GM12878 (cell line): ENCODE data around the gene GRIK5. TPM values are rescaled to one million over a fixed set of nuclear protein-coding genes. Genes with fewer than 3 reads are reported as not detected.
"Not testable (repeated sequence)": the region's sequence is repeated elsewhere in the genome, so short reads cannot be mapped to it uniquely, and the experiment has no call there.

Experiments used
- ATAC-seq: fragments of 200-7000 bp; cut with Tn5 transposase; 3 replicates; pipeline ENCODE4 v1.9.1; 2020; ENCODE audit warnings: mild to moderate bottlenecking, moderate library complexity
- BruUV-seq: library from RNA; stranded (reverse); fragments of 400-500 nt; replicated peaks from 2 replicates; lab custom pipeline; 2021; lab: Mats Ljungman, UMichigan
- CTCF ChIA-PET: fragments of 300-600 bp; sonication (Branson Sonifier 250); formaldehyde crosslinking; extraction: SDS; loops from one replicate; lab custom pipeline; 2021; ENCODE audit warnings: inconsistent platforms; lab: Yijun Ruan, JAX
- POLR2A ChIA-PET: fragments of 350-600 bp; formaldehyde crosslinking; extraction: SDS; loops from one replicate; lab custom pipeline; 2021; ENCODE audit warnings: inconsistent platforms; lab: Charles Lee
- RAD21 ChIA-PET: fragments of 300-600 bp; sonication (Branson Sonifier 250); formaldehyde crosslinking; loops from one replicate; lab custom pipeline; 2023; ENCODE audit warnings: antibody characterized with exemption; ENCODE audit not compliant: unreplicated experiment; lab: Charles Lee
- SMC1A ChIA-PET: fragments of 300-600 bp; sonication (Branson Sonifier 250); formaldehyde crosslinking; loops from one replicate; lab custom pipeline; 2023; ENCODE audit not compliant: unreplicated experiment, uncharacterized antibody; lab: Charles Lee
- DNase-seq: peaks from one replicate; pipeline ENCODE4 v3.0.0-alpha.2; 2011; ENCODE audit warnings: low read depth, low spot score
- FAIRE-seq: peaks from 3 replicates; lab custom pipeline; 2011; peaks lifted over from hg19 to GRCh38; lab: Jason Lieb, UNC
- H2AFZ ChIP-seq: 2 replicates; pipeline ENCODE4 v1.6.0; 2011; ENCODE audit warnings: low read depth, low read length, control low read depth; ENCODE audit not compliant: control insufficient read depth
- H3K27ac ChIP-seq: 2 replicates; pipeline ENCODE4 v1.5.1; 2011; ENCODE audit warnings: control low read depth; ENCODE audit not compliant: control insufficient read depth, insufficient read depth
- H3K27me3 ChIP-seq, 2 experiments: replicated peaks in 1 of 2; 2 replicates each; pipeline versions ENCODE4 v1.6.0 to v1.6.1; 2011; ENCODE audit warnings: low read length in 1 of 2; ENCODE audit not compliant: control insufficient read depth in 2 of 2, insufficient read depth in 2 of 2
- H3K36me3 ChIP-seq, 2 experiments: 2 replicates each; pipeline ENCODE4 v1.5.1; 2011; ENCODE audit warnings: low read length in 1 of 2; ENCODE audit not compliant: control insufficient read depth in 2 of 2, insufficient read depth in 2 of 2
- H3K4me1 ChIP-seq: 2 replicates; pipeline ENCODE4 v1.6.1; 2011; ENCODE audit warnings: mild to moderate bottlenecking, low read length, moderate library complexity, mixed read lengths; ENCODE audit not compliant: control insufficient read depth, insufficient read depth
- H3K4me2 ChIP-seq: 2 replicates; pipeline ENCODE4 v1.6.0; 2011; ENCODE audit warnings: control low read depth; ENCODE audit not compliant: control insufficient read depth, insufficient read depth
- H3K4me3 ChIP-seq: fragments of 200-600 bp; sonication (generic); 2 replicates; pipeline ENCODE4 v1.5.1; 2016
- H3K79me2 ChIP-seq: 2 replicates; pipeline ENCODE4 v1.6.0; 2011; ENCODE audit warnings: low read length; ENCODE audit not compliant: control insufficient read depth, insufficient read depth
- H3K9ac ChIP-seq: 2 replicates; pipeline ENCODE4 v1.8.0; 2011; ENCODE audit warnings: low read length, control low read depth, mixed read lengths; ENCODE audit not compliant: control insufficient read depth, insufficient read depth
- H3K9me3 ChIP-seq: replicated peaks from 3 replicates; pipeline ENCODE4 v1.5.1; 2011; ENCODE audit warnings: mild to moderate bottlenecking, low read length; ENCODE audit not compliant: control insufficient read depth, insufficient read depth
- H4K20me1 ChIP-seq: 2 replicates; pipeline ENCODE4 v1.6.0; 2011; ENCODE audit not compliant: control insufficient read depth, insufficient read depth
- BCL3 ChIP-seq: IDR thresholded peaks from 2 replicates; pipeline ENCODE4 v1.6.1; 2011; ENCODE audit warnings: borderline replicate concordance, low read depth, mild to moderate bottlenecking, moderate library complexity, low read length; ENCODE audit not compliant: insufficient read depth, poor library complexity, severe bottlenecking
- CREB1 ChIP-seq: IDR thresholded peaks from 2 replicates; pipeline ENCODE4 v1.6.1; 2012; ENCODE audit warnings: low read depth, mild to moderate bottlenecking, inconsistent platforms
- CREM ChIP-seq: IDR thresholded peaks from 2 replicates; pipeline ENCODE4 v1.6.1; 2014; ENCODE audit warnings: antibody characterized with exemption, low read depth
- FOXM1 ChIP-seq: IDR thresholded peaks from 2 replicates; pipeline ENCODE4 v1.6.1; 2012; ENCODE audit warnings: low read depth, mild to moderate bottlenecking, inconsistent platforms, low read length, moderate library complexity
- NFYB ChIP-seq: IDR thresholded peaks from 2 replicates; pipeline ENCODE4 v1.6.1; 2011; ENCODE audit warnings: low read depth, mild to moderate bottlenecking, low read length, improper control_type of control experiment, moderate library complexity; ENCODE audit not compliant: insufficient read depth
- NR2F1 ChIP-seq: fragments of 450-650 bp; conservative IDR thresholded peaks from 2 replicates; pipeline ENCODE4 v1.6.1; 2017; ENCODE audit warnings: mild to moderate bottlenecking
- PKNOX1 ChIP-seq: fragments of 450-650 bp; IDR thresholded peaks from 2 replicates; pipeline ENCODE4 v1.6.1; 2016; ENCODE audit warnings: mild to moderate bottlenecking
- ZBTB4 ChIP-seq: fragments of 450-650 bp; formaldehyde crosslinking; IDR thresholded peaks from 2 replicates; pipeline ENCODE4 v1.4.0; 2022; ENCODE audit warnings: mild to moderate bottlenecking, moderate library complexity
- WGBS: methylation state at CpG from one replicate; pipeline ENCODE4 v1.1.6; 2016; ENCODE audit warnings: low lambda C conversion rate; ENCODE audit not compliant: insufficient replicate concordance, insufficient coverage; ENCODE audit errors: missing lambda C conversion rate; 5-methylcytosine and 5-hydroxymethylcytosine counted together
- in situ Hi-C: fragments of 300-500 bp; cut with MboI; formaldehyde crosslinking; loops from 9 replicates; pipeline ENCODE4 v1.14.3; 2018; ENCODE audit warnings: mixed read lengths
- intact Hi-C: fragments of 100-400 bp; cut with micrococcal nuclease; formaldehyde crosslinking; loops from one replicate; pipeline ENCODE4 v1.14.2; 2022; ENCODE audit not compliant: unreplicated experiment
- polyA plus RNA-seq, 11 experiments: library from polyadenylated mRNA; depleted of rRNA in 4 of 11; unstranded in 6 of 11; stranded (reverse) in 5 of 11; fragments of >200 nt; fragmentation: Nextera tagmentation in 4 of 11; fragmentation: Illumina TruSeq in 1 of 11; extraction: Ambion mirVana in 4 of 11; extraction: Trizol in 1 of 11; gene quantifications; 1 replicate in 1 of 11; 2 replicates in 10 of 11; pipeline versions ENCODE4 v1.2.1 to v1.2.3, GENCODE V29; 2011 to 2016; ENCODE audit warnings: inconsistent platforms in 2 of 11, missing spikeins in 2 of 11, low read depth in 1 of 11
- total RNA-seq, 4 experiments: library from RNA; depleted of rRNA in 3 of 4; stranded (reverse); fragments of >200 nt in 3 of 4; fragmentation: Illumina TruSeq in 1 of 4; extraction: Trizol in 1 of 4; gene quantifications; 2 replicates each; pipeline versions ENCODE4 v1.2.1 to v1.2.3, GENCODE V29; 2013 to 2021

Gene GRIK5
- total and polyA plus RNA-seq, 10 of the 15 experiments (the other 5 are each of a cell fraction or from before 2014, with no cell fraction given) = 0.03 to 0.23 (median 0.07) TPM; not detected in 3

- peak; percentile 57; the same call in 1 of the 2 replicates for TF ChIP-seq NFYB
- TF ChIP-seq ZBTB4 (CRISPR knock-in tag) = no peak
- TF ChIP-seq NR2F1 = no peak
- TF ChIP-seq FOXM1 = no peak
- peak; percentile 26; the same call in 1 of the 2 replicates for TF ChIP-seq CREB1
- TF ChIP-seq PKNOX1 = peak; percentile 92
- no peak for TF ChIP-seq BCL3
- no peak for TF ChIP-seq CREM
- TF ChIP-seq, all 136 proteins: peak for 7
Measured at GRCh38 chr19:41993612-41994483, 76.2 kb downstream of the GRIK5 start, which contains the start of gene ATP1A3 (continued).

GRCh38 chr19:41991925-41992569, 78.0 kb downstream of the GRIK5 start:
- H4K20me1 ChIP-seq, FAIRE-seq, H3K4me2 ChIP-seq, H3K9ac ChIP-seq, H3K79me2 ChIP-seq, DNase-seq, H3K4me1 ChIP-seq, SMC1A ChIA-PET, H3K36me3 ChIP-seq, H3K27me3 ChIP-seq, RAD21 ChIA-PET, POLR2A ChIA-PET, H3K4me3 ChIP-seq, BruUV-seq, H2AFZ ChIP-seq, CTCF ChIA-PET, ATAC-seq, H3K27ac ChIP-seq, in situ Hi-C loops, intact Hi-C loops, H3K9me3 ChIP-seq: not testable (repeated sequence)
- 64% methylated on average over 10 of the region's 11 CpGs for WGBS
